ENCODE measurements around the gene RNF224.

The RNF224 gene

DNA sequence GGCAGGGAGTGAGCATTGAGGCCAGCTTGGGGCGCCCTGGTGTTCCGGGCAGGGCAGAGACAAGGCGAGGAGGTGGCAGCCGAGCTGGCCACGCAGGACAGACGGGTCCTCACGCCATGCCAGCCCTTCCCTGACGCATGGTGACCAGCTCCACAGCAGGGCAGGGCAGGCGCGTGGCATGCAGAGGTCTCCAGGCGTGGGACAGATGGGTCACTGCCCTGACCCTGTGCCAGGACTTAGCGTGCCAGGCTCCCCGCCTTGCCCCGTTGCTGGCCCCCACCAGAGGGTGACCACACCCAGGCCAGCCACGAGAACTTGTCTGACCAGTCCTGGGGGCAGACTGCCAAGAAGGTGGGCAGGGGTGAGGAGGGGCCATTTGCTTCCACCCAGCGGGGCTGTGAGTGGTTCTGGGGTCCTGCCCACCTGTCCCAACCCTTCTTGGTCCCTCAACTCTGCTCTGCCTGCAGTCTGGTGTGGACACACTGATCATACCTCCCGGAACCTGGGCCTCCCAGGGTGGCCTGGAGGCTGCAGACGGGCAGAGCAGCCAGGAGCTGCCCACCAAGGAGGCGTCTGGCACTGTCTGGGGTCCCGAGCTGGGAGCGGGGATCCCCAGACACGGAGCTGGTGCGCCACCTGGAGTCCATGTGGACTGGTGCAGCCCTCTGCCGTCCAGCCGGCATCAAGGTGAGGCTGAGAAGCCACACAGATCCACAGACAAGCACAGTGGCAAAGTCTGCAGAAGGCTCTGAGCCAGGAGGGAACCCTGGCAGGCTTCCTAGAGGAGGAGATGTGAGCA is at the start of gene RNF224:
RNF224 (plus strand) TSS at position 449 of the 799 bp plus-strand sequence. CDS start 834 bp downstream, outside the sequence.
- Histone ChIP-seq H3K9me3 (ENCODE audit: insufficient read depth, low read length, severe bottlenecking) (no peaks in the 10 kb centered on the region), H4K20me1 (ENCODE audit: insufficient read depth, low read length) (no peaks in the 10 kb centered on the region), H3K36me3 (ENCODE audit: insufficient read depth, low read length) (no peaks in the 10 kb centered on the region), H3K27me3 (ENCODE audit: insufficient read depth, low read length, poor library complexity) (no peaks in the 10 kb centered on the region), H3K4me2 (ENCODE audit: insufficient read depth, low read length) (no peak within 1 kb of the TSS), H3K4me3 (ENCODE audit: low read depth in 1 of 2, low read length in 2 of 2) (no peak within 1 kb of the TSS), H3K4me1 (ENCODE audit: insufficient read depth, low read length) (peaks cover 20% of the 10 kb centered on the region), H2AFZ (ENCODE audit: low read depth, low read length) (no peak within 1 kb of the TSS), H3K9ac (ENCODE audit: low read depth, low read length) (no peak within 1 kb of the TSS), H3K27ac (ENCODE audit: low read length) (no peak within 1 kb of the TSS), H3K79me2 (ENCODE audit: insufficient read depth, low read length) (no peaks in the 10 kb centered on the region)
- TF ChIP-seq, protein P1, sequence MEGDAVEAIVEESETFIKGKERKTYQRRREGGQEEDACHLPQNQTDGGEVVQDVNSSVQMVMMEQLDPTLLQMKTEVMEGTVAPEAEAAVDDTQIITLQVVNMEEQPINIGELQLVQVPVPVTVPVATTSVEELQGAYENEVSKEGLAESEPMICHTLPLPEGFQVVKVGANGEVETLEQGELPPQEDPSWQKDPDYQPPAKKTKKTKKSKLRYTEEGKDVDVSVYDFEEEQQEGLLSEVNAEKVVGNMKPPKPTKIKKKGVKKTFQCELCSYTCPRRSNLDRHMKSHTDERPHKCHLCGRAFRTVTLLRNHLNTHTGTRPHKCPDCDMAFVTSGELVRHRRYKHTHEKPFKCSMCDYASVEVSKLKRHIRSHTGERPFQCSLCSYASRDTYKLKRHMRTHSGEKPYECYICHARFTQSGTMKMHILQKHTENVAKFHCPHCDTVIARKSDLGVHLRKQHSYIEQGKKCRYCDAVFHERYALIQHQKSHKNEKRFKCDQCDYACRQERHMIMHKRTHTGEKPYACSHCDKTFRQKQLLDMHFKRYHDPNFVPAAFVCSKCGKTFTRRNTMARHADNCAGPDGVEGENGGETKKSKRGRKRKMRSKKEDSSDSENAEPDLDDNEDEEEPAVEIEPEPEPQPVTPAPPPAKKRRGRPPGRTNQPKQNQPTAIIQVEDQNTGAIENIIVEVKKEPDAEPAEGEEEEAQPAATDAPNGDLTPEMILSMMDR (IDR thresholded peaks at IDR 0.05; ENCODE audit: borderline replicate concordance, extremely low read depth, low read length, poor library complexity, severe bottlenecking) = peak; percentile 91
- TF ChIP-seq EZH2 (IDR thresholded peaks at IDR 0.05; ENCODE audit: borderline replicate concordance, low read depth, low read length, severe bottlenecking) = no peak
- peak; percentile 81 for DNase-seq
- peak; percentile 69 for ATAC-seq (ENCODE audit: insufficient read depth, low read depth)

DNA sequence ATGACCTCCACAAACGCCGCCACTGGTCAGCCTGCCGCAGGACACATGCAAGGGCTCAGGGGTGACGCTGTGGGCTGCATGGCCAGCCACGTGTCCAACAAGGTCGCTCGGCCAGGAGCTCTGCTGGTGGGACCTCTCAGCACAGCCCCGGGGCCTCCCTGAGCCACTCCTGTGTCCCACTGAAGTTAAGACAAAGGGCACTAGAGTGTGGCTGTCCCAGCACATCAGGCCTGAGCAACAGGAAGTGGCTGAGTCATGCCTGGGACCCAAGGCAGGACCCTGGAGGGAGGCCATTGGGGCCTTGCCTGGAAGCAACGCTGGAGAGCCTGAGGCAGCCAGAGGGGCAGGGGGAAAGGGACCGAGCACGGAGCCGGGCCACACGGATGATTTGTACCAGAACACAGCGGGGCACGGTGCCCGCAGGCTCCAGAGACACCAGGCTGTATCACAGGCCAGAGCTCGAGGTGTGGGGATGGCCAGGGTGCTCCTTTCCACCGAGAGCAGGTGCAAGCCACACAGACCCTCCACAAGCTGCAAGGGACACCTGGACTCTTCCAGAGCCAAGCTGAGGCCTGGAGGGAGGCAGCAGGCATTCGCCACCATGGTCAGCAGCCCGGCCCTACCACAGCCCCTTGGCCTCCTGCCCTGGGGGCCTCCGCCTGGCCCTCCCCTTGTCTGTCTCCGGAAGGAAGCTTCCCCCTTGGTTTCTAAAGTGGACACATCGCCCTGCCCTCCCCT is 48.9 kb upstream of the RNF224 start:
- DNase-seq = no peak
- Histone ChIP-seq H3K27ac (ENCODE audit: low read length) (no peak overlapping the region), H3K4me1 (ENCODE audit: insufficient read depth, low read length) (no peaks in the 10 kb centered on the region), H3K9me3 (ENCODE audit: insufficient read depth, low read length, severe bottlenecking) (no peaks in the 10 kb centered on the region), H3K4me2 (ENCODE audit: insufficient read depth, low read length) (no peak overlapping the region), H3K79me2 (ENCODE audit: insufficient read depth, low read length) (no peaks in the 10 kb centered on the region), H4K20me1 (ENCODE audit: insufficient read depth, low read length) (peaks cover 31% of the 10 kb centered on the region), H3K36me3 (ENCODE audit: insufficient read depth, low read length) (peaks cover 30% of the 10 kb centered on the region), H3K27me3 (ENCODE audit: insufficient read depth, low read length, poor library complexity) (no peaks in the 10 kb centered on the region), H3K4me3 (ENCODE audit: low read depth in 1 of 2, low read length in 2 of 2) (no peak overlapping the region), H2AFZ (ENCODE audit: low read depth, low read length) (no peak overlapping the region), H3K9ac (ENCODE audit: low read depth, low read length) (no peak overlapping the region)
- no peak for ATAC-seq (ENCODE audit: insufficient read depth, low read depth)
- TF ChIP-seq EZH2 (IDR thresholded peaks at IDR 0.05; ENCODE audit: borderline replicate concordance, low read depth, low read length, severe bottlenecking) = no peak
- TF ChIP-seq, protein P1 (IDR thresholded peaks at IDR 0.05; ENCODE audit: borderline replicate concordance, extremely low read depth, low read length, poor library complexity, severe bottlenecking) = no peak

DNA sequence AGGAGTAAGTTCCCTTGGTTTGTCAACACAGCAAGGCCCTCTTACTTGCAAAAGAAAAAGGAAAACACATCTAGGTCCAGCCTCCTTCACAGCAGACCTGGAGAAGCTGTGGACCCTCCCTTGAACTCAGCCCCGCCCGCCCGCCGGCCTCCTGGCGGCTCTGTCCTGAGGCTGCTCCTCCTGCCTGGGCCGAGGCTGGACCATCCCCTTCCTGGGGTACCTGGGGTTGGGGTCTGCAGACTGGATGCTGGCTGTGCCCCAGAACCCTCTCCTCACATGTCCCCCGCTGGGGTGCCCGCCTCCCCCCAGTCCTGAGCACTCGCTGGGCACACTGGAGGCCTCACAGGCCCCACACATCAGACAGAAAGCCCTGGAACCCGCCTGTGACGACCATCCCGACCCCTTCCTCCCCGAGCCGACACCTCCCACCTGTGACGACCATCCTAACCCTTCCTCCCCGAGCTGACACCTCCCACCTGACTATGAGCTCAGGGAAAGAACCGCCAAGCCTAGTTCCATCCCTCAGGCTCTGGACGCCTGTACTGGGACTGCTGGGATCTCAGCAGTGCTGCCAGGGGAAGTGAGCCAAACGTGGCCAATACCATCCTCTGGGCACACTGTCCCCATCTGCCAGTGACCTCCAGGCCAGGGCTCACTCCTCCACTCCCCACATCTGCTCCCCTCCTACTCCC is 48.2 kb upstream of the RNF224 start:
- H4K20me1 ChIP-seq (ENCODE audit: insufficient read depth, low read length) = peaks cover 30% of the 10 kb centered on the region
- DNase-seq (no peak), ATAC-seq (ENCODE audit: insufficient read depth, low read depth) (no peak)
- no peak for TF ChIP-seq EZH2 (IDR thresholded peaks at IDR 0.05; ENCODE audit: borderline replicate concordance, low read depth, low read length, severe bottlenecking)
- TF ChIP-seq, protein P1 (IDR thresholded peaks at IDR 0.05; ENCODE audit: borderline replicate concordance, extremely low read depth, low read length, poor library complexity, severe bottlenecking) = no peak
- H3K9me3 ChIP-seq (ENCODE audit: insufficient read depth, low read length, severe bottlenecking) = no peaks in the 10 kb centered on the region
- peaks cover 37% of the 10 kb centered on the region for H3K36me3 ChIP-seq (ENCODE audit: insufficient read depth, low read length)
- H3K4me2 ChIP-seq (ENCODE audit: insufficient read depth, low read length) = no peak overlapping the region
- no peaks in the 10 kb centered on the region for H3K27me3 ChIP-seq (ENCODE audit: insufficient read depth, low read length, poor library complexity)
- H3K79me2 ChIP-seq (ENCODE audit: insufficient read depth, low read length) = no peaks in the 10 kb centered on the region
- H3K9ac ChIP-seq (ENCODE audit: low read depth, low read length) = no peak overlapping the region
- no peak overlapping the region for H2AFZ ChIP-seq (ENCODE audit: low read depth, low read length)
- no peaks in the 10 kb centered on the region for H3K4me1 ChIP-seq (ENCODE audit: insufficient read depth, low read length)
- H3K27ac ChIP-seq (ENCODE audit: low read length) = no peak overlapping the region
- no peak overlapping the region for H3K4me3 ChIP-seq (ENCODE audit: low read depth in 1 of 2, low read length in 2 of 2)

Data from DND-41 (cell line).